Measurements from ENCODE around the gene TRAPPC2L.

GRCh38 chr16:88843256-88843655, 13.7 kb upstream of the TRAPPC2L start:
- TF ChIP-seq CTCF (IDR thresholded peaks at IDR 0.05) (no peak), ZFX (IDR thresholded peaks at IDR 0.05; ENCODE audit: borderline replicate concordance) (no peak)

Data from 22Rv1 (cell line).